GM20000 (cell line): ENCODE data around the gene PIP5K1C.

ENCODE experiments used
- DNase-seq: peaks from one replicate; pipeline ENCODE4 v3.0.0; 2012; ENCODE audit warnings: low spot score
- CTCF ChIP-seq: IDR thresholded peaks from 2 replicates; pipeline ENCODE4 v1.5.1; 2012; ENCODE audit warnings: mild to moderate bottlenecking, control low read depth; ENCODE audit errors: extremely low read depth, missing control alignments

PIP5K1C gene

GRCh38 chr19:3609779-3610719 is 90.2 kb downstream of the PIP5K1C start:
- TF ChIP-seq CTCF = no peak
- no peak for DNase-seq

- no peak for DNase-seq
- TF ChIP-seq CTCF = no peak
Measured at GRCh38 chr19:3608750-3609322, 91.4 kb downstream of the PIP5K1C start.

- no peak for TF ChIP-seq CTCF
- DNase-seq = no peak
Measured at GRCh38 chr19:3608079-3608641, 92.1 kb downstream of the PIP5K1C start.

- no peak for TF ChIP-seq CTCF
- no peak for DNase-seq
Measured at GRCh38 chr19:3607303-3608078, 92.8 kb downstream of the PIP5K1C start.

- DNase-seq = peak; percentile 91
- no peak for TF ChIP-seq CTCF
Measured at GRCh38 chr19:3606690-3607289, 93.5 kb downstream of the PIP5K1C start, which contains the start of gene TBXA2R. TBXA2R (minus strand) TSS chr19:3606875; CDS start chr19:3600634, 6,241 bp downstream.

- peak; percentile 77 for DNase-seq
- no peak for TF ChIP-seq CTCF
Measured at GRCh38 chr19:3606174-3606689, 94.0 kb downstream of the PIP5K1C start.
